Transverse colon (tissue), 4 donors: ENCODE measurements around the gene MAPKBP1.

Experiments used
- EP300 ChIP-seq: sonication (generic); formaldehyde crosslinking; IDR thresholded peaks from one replicate; pipeline ENCODE4 v1.6.1; 2017; ENCODE audit warnings: antibody characterized with exemption, low read depth
- POLR2A ChIP-seq: fragments of 450-650 bp; IDR thresholded peaks from one replicate; pipeline ENCODE4 v1.6.1; 2016; ENCODE audit warnings: antibody characterized with exemption, mild to moderate bottlenecking, moderate library complexity
- POLR2AphosphoS5 ChIP-seq, 3 donors: sonication (generic); formaldehyde crosslinking; IDR thresholded peaks; one replicate each; pipeline ENCODE4 v1.6.1; 2016; ENCODE audit warnings: antibody characterized with exemption in 3 of 3
- TF ChIP-seq, protein P1 (sequence below), 5 experiments: fragments of 200-600 bp in 3 of 5; fragments of 450-650 bp in 2 of 5; sonication (generic) in 3 of 5; IDR thresholded peaks; 1 replicate in 2 of 5; 2 replicates in 3 of 5; pipeline ENCODE4 v1.5.1; 2016 to 2017; ENCODE audit warnings: antibody characterized with exemption in 5 of 5, inconsistent platforms in 3 of 5, mild to moderate bottlenecking in 2 of 5, moderate library complexity in 1 of 5

GRCh38 chr15:41836073-41836472 is 61.8 kb downstream of the MAPKBP1 start:
- TF ChIP-seq, protein P1, sequence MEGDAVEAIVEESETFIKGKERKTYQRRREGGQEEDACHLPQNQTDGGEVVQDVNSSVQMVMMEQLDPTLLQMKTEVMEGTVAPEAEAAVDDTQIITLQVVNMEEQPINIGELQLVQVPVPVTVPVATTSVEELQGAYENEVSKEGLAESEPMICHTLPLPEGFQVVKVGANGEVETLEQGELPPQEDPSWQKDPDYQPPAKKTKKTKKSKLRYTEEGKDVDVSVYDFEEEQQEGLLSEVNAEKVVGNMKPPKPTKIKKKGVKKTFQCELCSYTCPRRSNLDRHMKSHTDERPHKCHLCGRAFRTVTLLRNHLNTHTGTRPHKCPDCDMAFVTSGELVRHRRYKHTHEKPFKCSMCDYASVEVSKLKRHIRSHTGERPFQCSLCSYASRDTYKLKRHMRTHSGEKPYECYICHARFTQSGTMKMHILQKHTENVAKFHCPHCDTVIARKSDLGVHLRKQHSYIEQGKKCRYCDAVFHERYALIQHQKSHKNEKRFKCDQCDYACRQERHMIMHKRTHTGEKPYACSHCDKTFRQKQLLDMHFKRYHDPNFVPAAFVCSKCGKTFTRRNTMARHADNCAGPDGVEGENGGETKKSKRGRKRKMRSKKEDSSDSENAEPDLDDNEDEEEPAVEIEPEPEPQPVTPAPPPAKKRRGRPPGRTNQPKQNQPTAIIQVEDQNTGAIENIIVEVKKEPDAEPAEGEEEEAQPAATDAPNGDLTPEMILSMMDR (IDR thresholded peaks at IDR 0.05), result no peak
- no peak for TF ChIP-seq POLR2A
- no peak for TF ChIP-seq POLR2AphosphoS5 (IDR thresholded peaks at IDR 0.05)
- no peak for TF ChIP-seq EP300
